Measurements from ENCODE around the gene CIDEC. TPM values are rescaled to one million over a fixed set of nuclear protein-coding genes. Genes with fewer than 3 reads are reported as not detected.

CIDEC gene
- total and polyA plus RNA-seq, 2 of the 13 experiments (the other 11 are each of a cell fraction or from before 2014, with no cell fraction given) = 2.5 to 10.4 TPM

- TF ChIP-seq KLF11 (CRISPR knock-in tag; IDR thresholded peaks at IDR 0.05) (peak; percentile 55; the same call in 1 of the 2 replicates), TEF (CRISPR knock-in tag; IDR thresholded peaks at IDR 0.05) (no peak), ZFAT (CRISPR knock-in tag; conservative IDR thresholded peaks at IDR 0.05) (no peak), ZNF496 (CRISPR knock-in tag; IDR thresholded peaks at IDR 0.05; ENCODE audit: insufficient replicate concordance) (no peak), BCL3 (CRISPR knock-in tag; IDR thresholded peaks at IDR 0.05) (peak; percentile 56; the same call in 1 of the 2 replicates), TFDP2 (CRISPR knock-in tag; IDR thresholded peaks at IDR 0.05) (peak; percentile 49; the same call in 1 of the 2 replicates), NCOA5 (CRISPR knock-in tag; IDR thresholded peaks at IDR 0.05) (no peak), ZNF776 (CRISPR knock-in tag; IDR thresholded peaks at IDR 0.05) (peak; percentile 30; the same call in 1 of the 2 replicates), SP2 (CRISPR knock-in tag; IDR thresholded peaks at IDR 0.05) (peak; percentile 97), YEATS2 (CRISPR knock-in tag; IDR thresholded peaks at IDR 0.05; ENCODE audit: borderline replicate concordance) (0 out of 2 replicates have a peak, but pooled peaks have one; percentile 55), XBP1 (CRISPR knock-in tag; IDR thresholded peaks at IDR 0.05) (no peak), ZNF414 (CRISPR knock-in tag; IDR thresholded peaks at IDR 0.05) (peak; percentile 39; the same call in 1 of the 2 replicates), HMGXB3 (CRISPR knock-in tag; IDR thresholded peaks at IDR 0.05; ENCODE audit: borderline replicate concordance) (peak; percentile 72; the same call in 1 of the 2 replicates), KDM2A (CRISPR knock-in tag; IDR thresholded peaks at IDR 0.05; ENCODE audit: borderline replicate concordance, low read depth) (peak; percentile 97), ZNF501 (CRISPR knock-in tag; IDR thresholded peaks at IDR 0.05) (peak; percentile 46; the same call in 1 of the 2 replicates), SAP130 (CRISPR knock-in tag; IDR thresholded peaks at IDR 0.05; ENCODE audit: low read depth) (peak; percentile 68), SAFB2 (CRISPR knock-in tag; IDR thresholded peaks at IDR 0.05; ENCODE audit: borderline replicate concordance, low read depth) (no peak), ZNF136 (CRISPR knock-in tag; IDR thresholded peaks at IDR 0.05; ENCODE audit: low read depth) (0 out of 2 replicates have a peak, but pooled peaks have one; percentile 59)
Measured at GRCh38 chr3:9843715-9844438, 36.2 kb downstream of the CIDEC start, which contains the start of gene RPUSD3 (continued).

Data from HepG2 (cell line).